ENCODE results near the gene FAM111A.

DNA sequence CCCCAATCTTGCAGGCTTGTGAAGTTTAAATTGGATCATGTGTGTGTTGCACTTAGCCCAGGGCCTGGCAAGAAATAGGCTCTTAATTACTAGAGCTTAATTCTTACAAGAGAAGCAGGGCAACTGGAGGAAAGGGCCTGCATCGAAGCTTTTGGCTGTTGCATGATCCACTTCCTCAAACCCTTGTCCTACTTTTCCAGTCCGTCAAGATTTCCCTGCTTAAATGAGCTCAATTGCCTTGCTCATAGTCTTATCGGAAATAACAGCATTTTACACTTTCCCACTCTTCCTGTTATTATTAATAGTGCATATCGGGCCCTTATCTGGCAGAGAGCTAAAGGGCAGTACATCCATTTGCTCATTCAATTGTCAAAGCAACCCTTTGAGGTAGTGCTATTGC, 47.3 kb downstream of the FAM111A start:
- TF ChIP-seq, protein P1, sequence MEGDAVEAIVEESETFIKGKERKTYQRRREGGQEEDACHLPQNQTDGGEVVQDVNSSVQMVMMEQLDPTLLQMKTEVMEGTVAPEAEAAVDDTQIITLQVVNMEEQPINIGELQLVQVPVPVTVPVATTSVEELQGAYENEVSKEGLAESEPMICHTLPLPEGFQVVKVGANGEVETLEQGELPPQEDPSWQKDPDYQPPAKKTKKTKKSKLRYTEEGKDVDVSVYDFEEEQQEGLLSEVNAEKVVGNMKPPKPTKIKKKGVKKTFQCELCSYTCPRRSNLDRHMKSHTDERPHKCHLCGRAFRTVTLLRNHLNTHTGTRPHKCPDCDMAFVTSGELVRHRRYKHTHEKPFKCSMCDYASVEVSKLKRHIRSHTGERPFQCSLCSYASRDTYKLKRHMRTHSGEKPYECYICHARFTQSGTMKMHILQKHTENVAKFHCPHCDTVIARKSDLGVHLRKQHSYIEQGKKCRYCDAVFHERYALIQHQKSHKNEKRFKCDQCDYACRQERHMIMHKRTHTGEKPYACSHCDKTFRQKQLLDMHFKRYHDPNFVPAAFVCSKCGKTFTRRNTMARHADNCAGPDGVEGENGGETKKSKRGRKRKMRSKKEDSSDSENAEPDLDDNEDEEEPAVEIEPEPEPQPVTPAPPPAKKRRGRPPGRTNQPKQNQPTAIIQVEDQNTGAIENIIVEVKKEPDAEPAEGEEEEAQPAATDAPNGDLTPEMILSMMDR (IDR thresholded peaks at IDR 0.05; ENCODE audit: extremely low read depth in 1 of 2, insufficient read depth in 1 of 2, low read depth in 1 of 2, low read length in 2 of 2), result no peak
- TF ChIP-seq EZH2 (IDR thresholded peaks at IDR 0.05; ENCODE audit: borderline replicate concordance, low read depth, low read length, severe bottlenecking) (no peak), JUN (IDR thresholded peaks at IDR 0.05; ENCODE audit: borderline replicate concordance, insufficient read depth, insufficient read length, low read depth) (no peak), MAX (IDR thresholded peaks at IDR 0.05; ENCODE audit: insufficient read depth, insufficient read length) (no peak), POLR2A (IDR thresholded peaks at IDR 0.05; ENCODE audit: low read depth, low read length) (no peak)

All from endothelial cell of umbilical vein (primary cell).